HG03135 (cell line): Measurements from ENCODE around the gene AMY2A.
"Not testable (repeated sequence)": the region's sequence is repeated elsewhere in the genome, so short reads cannot be mapped to it uniquely, and the experiment has no call there.

Experiments
- ATAC-seq: cut with Tn5 transposase; IDR thresholded peaks from one replicate; pipeline ENCODE4 v1.9.1; 2021; ENCODE audit warnings: mild to moderate bottlenecking, moderate library complexity; ENCODE audit not compliant: unreplicated experiment

AMY2A gene

GRCh38 chr1:103616994-103617477 is at the start of gene AMY2A:
Gene AMY2A, plus strand, starts transcription at chr1:103617427. Its CDS starts 14 bp downstream, at chr1:103617441.
- ATAC-seq = not testable (repeated sequence)

- ATAC-seq = no peak
Observed at GRCh38 chr1:103569493-103569892, 47.7 kb upstream of the AMY2A start.

GRCh38 chr1:103571289-103571688 is 45.9 kb upstream of the AMY2A start, which contains the start of gene AMY2B:
Gene AMY2B, plus strand, starts transcription at chr1:103571589. Its CDS starts 14 bp downstream, at chr1:103571603.
- ATAC-seq = not testable (repeated sequence)

- ATAC-seq = no peak
Observed at GRCh38 chr1:103576065-103576464, 41.2 kb upstream of the AMY2A start.

- not testable (repeated sequence) for ATAC-seq
Observed at GRCh38 chr1:103576784-103577183, 40.4 kb upstream of the AMY2A start.

- ATAC-seq = no peak
Observed at GRCh38 chr1:103582464-103582863, 34.8 kb upstream of the AMY2A start.

- ATAC-seq = no peak
Observed at GRCh38 chr1:103583887-103584286, 33.3 kb upstream of the AMY2A start.

GRCh38 chr1:103584537-103584936 is 32.7 kb upstream of the AMY2A start:
- ATAC-seq = no peak

GRCh38 chr1:103602740-103603139 is 14.5 kb upstream of the AMY2A start:
- ATAC-seq = not testable (repeated sequence)

GRCh38 chr1:103616362-103616761 is 865 bp upstream of the AMY2A start:
- ATAC-seq = no peak

GRCh38 chr1:103627436-103627835 is 10.2 kb downstream of the AMY2A start:
- ATAC-seq = not testable (repeated sequence)

GRCh38 chr1:103641194-103641593 is 24.0 kb downstream of the AMY2A start:
- not testable (repeated sequence) for ATAC-seq

- not testable (repeated sequence) for ATAC-seq
Observed at GRCh38 chr1:103643908-103644307, 26.7 kb downstream of the AMY2A start.

- not testable (repeated sequence) for ATAC-seq
Observed at GRCh38 chr1:103650305-103650704, 33.1 kb downstream of the AMY2A start.

- not testable (repeated sequence) for ATAC-seq
Observed at GRCh38 chr1:103650889-103651288, 33.7 kb downstream of the AMY2A start.

- not testable (repeated sequence) for ATAC-seq
Observed at GRCh38 chr1:103654133-103654532, 36.9 kb downstream of the AMY2A start.

- not testable (repeated sequence) for ATAC-seq
Observed at GRCh38 chr1:103655460-103655859, 38.2 kb downstream of the AMY2A start, which contains the start of gene AMY1A. Gene AMY1A, plus strand, starts transcription at chr1:103655760. Its CDS starts 571 bp downstream, at chr1:103656331.
